ENCODE measurements around the gene SETD6. TPM values are rescaled to one million over a fixed set of nuclear protein-coding genes. Genes with fewer than 3 reads are reported as not detected.

The SETD6 gene
- total RNA-seq, 1 experiment from 2014 or later, result 22.0 TPM

- no peaks in the 10 kb centered on the region for H3K36me3 ChIP-seq (ENCODE audit: low read depth, low read length)
- H2AFZ ChIP-seq (ENCODE audit: low read length), result no peak overlapping the region
- H3K27ac ChIP-seq (ENCODE audit: low read length), result no peak overlapping the region
- H3K79me2 ChIP-seq (ENCODE audit: low read length), result peaks cover 6% of the 10 kb centered on the region; the same call in 1 of the 2 replicates
- H3K27me3 ChIP-seq (ENCODE audit: low read length), result no peaks in the 10 kb centered on the region
- H4K20me1 ChIP-seq (ENCODE audit: low read length), result no peaks in the 10 kb centered on the region
- ATAC-seq (no peak), DNase-seq (no peak)
- intact Hi-C loops (cut with micrococcal nuclease), result no loop called here
- no peak overlapping the region for H3K4me2 ChIP-seq (ENCODE audit: low read length)
- ChIA-PET POLR2A (ENCODE audit: unreplicated experiment) (no interaction called here), CTCF (no interaction called here)
- no peaks in the 10 kb centered on the region for H3K4me1 ChIP-seq (ENCODE audit: insufficient read depth, low read length)
- TF ChIP-seq CTCF (conservative IDR thresholded peaks at IDR 0.05; ENCODE audit: low read depth, low read length) (no peak), EZH2phosphoT487 (IDR thresholded peaks at IDR 0.05; ENCODE audit: borderline replicate concordance, low read length) (no peak), EZH2 (IDR thresholded peaks at IDR 0.05; ENCODE audit: low read length, unreplicated experiment) (no peak)
- BruUV-seq (replicated peaks), result no TSS peak
- no peak overlapping the region for H3K9ac ChIP-seq (ENCODE audit: low read length)
- H3K9me2 ChIP-seq (replicated peaks; ENCODE audit: low read length), result no peaks in the 10 kb centered on the region
- H3K9me3 ChIP-seq (ENCODE audit: low read length), result no peaks in the 10 kb centered on the region
- no peaks in the 10 kb centered on the region for H3F3A ChIP-seq (ENCODE audit: low read length, unreplicated experiment)
- H3K4me3 ChIP-seq (ENCODE audit: low read length), result no peak overlapping the region
Measured at GRCh38 chr16:58508671-58509251, 6.6 kb upstream of the SETD6 start.

- POLR2A ChIA-PET (ENCODE audit: unreplicated experiment), result no interaction called here
- no peak overlapping the region for H3K27ac ChIP-seq (ENCODE audit: low read length)
- H3K4me1 ChIP-seq (ENCODE audit: insufficient read depth, low read length), result no peaks in the 10 kb centered on the region
- no peak overlapping the region for H3K4me3 ChIP-seq (ENCODE audit: low read length)
- H4K20me1 ChIP-seq (ENCODE audit: low read length), result no peaks in the 10 kb centered on the region
- H3K9me2 ChIP-seq (replicated peaks; ENCODE audit: low read length), result no peaks in the 10 kb centered on the region
- no peak overlapping the region for H3K9ac ChIP-seq (ENCODE audit: low read length)
- CTCF ChIA-PET, result no interaction called here
- H3K27me3 ChIP-seq (ENCODE audit: low read length), result no peaks in the 10 kb centered on the region
- H2AFZ ChIP-seq (ENCODE audit: low read length), result no peak overlapping the region
- no TSS peak for BruUV-seq (replicated peaks)
- H3F3A ChIP-seq (ENCODE audit: low read length, unreplicated experiment), result no peaks in the 10 kb centered on the region
- ATAC-seq, result no peak
- intact Hi-C loops (cut with micrococcal nuclease), result loop anchor here (10.0 kb wide), 1 partner anchor 125 kb away; no protein-coding TSS in a partner anchor
- no peaks in the 10 kb centered on the region for H3K36me3 ChIP-seq (ENCODE audit: low read depth, low read length)
- no peaks in the 10 kb centered on the region for H3K9me3 ChIP-seq (ENCODE audit: low read length)
- no peak for DNase-seq
- no peak overlapping the region for H3K4me2 ChIP-seq (ENCODE audit: low read length)
- TF ChIP-seq CTCF (conservative IDR thresholded peaks at IDR 0.05; ENCODE audit: low read depth, low read length) (no peak), EZH2 (IDR thresholded peaks at IDR 0.05; ENCODE audit: low read length, unreplicated experiment) (no peak), EZH2phosphoT487 (IDR thresholded peaks at IDR 0.05; ENCODE audit: borderline replicate concordance, low read length) (no peak)
- peaks cover 13% of the 10 kb centered on the region for H3K79me2 ChIP-seq (ENCODE audit: low read length)
Measured at GRCh38 chr16:58509256-58510096, 5.8 kb upstream of the SETD6 start.

Data from PC-3 (cell line).